ENCODE measurements around the gene SAMSN1. TPM values are rescaled to one million over a fixed set of nuclear protein-coding genes. Genes with fewer than 3 reads are reported as not detected.

SAMSN1 gene
- total RNA-seq, 2 experiments from 2014 or later: 2.8 TPM; not detected in 1

GRCh38 chr21:14526199-14526598 lies 19.9 kb downstream of the SAMSN1 start:
- Histone ChIP-seq H3K4me1 (ENCODE audit: insufficient read depth, low read length, poor library complexity, severe bottlenecking) (no peaks in the 10 kb centered on the region), H3K79me2 (ENCODE audit: insufficient read depth, low read depth, low read length) (no peaks in the 10 kb centered on the region), H3K27ac (ENCODE audit: low read depth, low read length, poor library complexity, severe bottlenecking) (no peak overlapping the region), H3K4me2 (ENCODE audit: low read length) (no peak overlapping the region), H3K4me3 (ENCODE audit: low read depth, low read length, poor library complexity, severe bottlenecking) (no peak overlapping the region), H4K20me1 (ENCODE audit: insufficient read depth, low read length) (no peaks in the 10 kb centered on the region), H3K9me3 (ENCODE audit: low read length) (no peaks in the 10 kb centered on the region), H3K9me2 (ENCODE audit: insufficient read depth, low read length) (no peaks in the 10 kb centered on the region), H3K36me3 (ENCODE audit: insufficient read depth, low read length) (no peaks in the 10 kb centered on the region), H2AFZ (ENCODE audit: low read length) (peak overlapping the region; percentile 71; the same call in 1 of the 2 replicates)
- no peak for DNase-seq (ENCODE audit: low spot score)
- intact Hi-C loops (cut with micrococcal nuclease; ENCODE audit: unreplicated experiment): loop anchor here (5.0 kb wide), 1 partner anchor 211 kb away; no protein-coding TSS in a partner anchor
- BruUV-seq (replicated peaks): no TSS peak
- CTCF ChIA-PET (ENCODE audit: unreplicated experiment): no interaction called here
- TF ChIP-seq CTCF (conservative IDR thresholded peaks at IDR 0.05; ENCODE audit: low read length): no peak
- no peak for TF ChIP-seq EZH2phosphoT487 (IDR thresholded peaks at IDR 0.05; ENCODE audit: borderline replicate concordance, low read depth, low read length)
- POLR2A ChIA-PET: interaction anchor here (0.6 to 5.4 kb wide), 6 partner anchors 7 to 155 kb away, joined by 3 to 35 read pairs (median 4); no protein-coding TSS in a partner anchor

GRCh38 chr21:14523234-14523633 lies 22.9 kb downstream of the SAMSN1 start:
- Histone ChIP-seq H3K9me2 (ENCODE audit: insufficient read depth, low read length) (no peaks in the 10 kb centered on the region), H3K4me3 (ENCODE audit: low read depth, low read length, poor library complexity, severe bottlenecking) (no peak overlapping the region), H3K79me2 (ENCODE audit: insufficient read depth, low read depth, low read length) (no peaks in the 10 kb centered on the region), H3K4me2 (ENCODE audit: low read length) (no peak overlapping the region), H3K27ac (ENCODE audit: low read depth, low read length, poor library complexity, severe bottlenecking) (no peak overlapping the region), H3K4me1 (ENCODE audit: insufficient read depth, low read length, poor library complexity, severe bottlenecking) (no peaks in the 10 kb centered on the region), H4K20me1 (ENCODE audit: insufficient read depth, low read length) (no peaks in the 10 kb centered on the region), H3K9me3 (ENCODE audit: low read length) (no peaks in the 10 kb centered on the region), H2AFZ (ENCODE audit: low read length) (no peak overlapping the region), H3K36me3 (ENCODE audit: insufficient read depth, low read length) (no peaks in the 10 kb centered on the region)
- POLR2A ChIA-PET: interaction anchor here (1.6 to 5.4 kb wide), 3 partner anchors 8 to 15 kb away, joined by 4 to 35 read pairs (median 6); no protein-coding TSS in a partner anchor
- intact Hi-C loops (cut with micrococcal nuclease; ENCODE audit: unreplicated experiment): no loop called here
- no peak for DNase-seq (ENCODE audit: low spot score)
- TF ChIP-seq CTCF (conservative IDR thresholded peaks at IDR 0.05; ENCODE audit: low read length) (no peak), EZH2phosphoT487 (IDR thresholded peaks at IDR 0.05; ENCODE audit: borderline replicate concordance, low read depth, low read length) (no peak)
- CTCF ChIA-PET (ENCODE audit: unreplicated experiment): no interaction called here
- BruUV-seq (replicated peaks): no TSS peak

- POLR2A ChIA-PET: interaction anchor here (2.1 kb wide), 1 partner anchor 9 kb away, joined by 6 read pairs; no protein-coding TSS in a partner anchor
- Histone ChIP-seq H2AFZ (ENCODE audit: low read length) (no peak overlapping the region), H3K9me2 (ENCODE audit: insufficient read depth, low read length) (no peaks in the 10 kb centered on the region), H3K36me3 (ENCODE audit: insufficient read depth, low read length) (no peaks in the 10 kb centered on the region), H3K27ac (ENCODE audit: low read depth, low read length, poor library complexity, severe bottlenecking) (no peak overlapping the region), H3K4me3 (ENCODE audit: low read depth, low read length, poor library complexity, severe bottlenecking) (no peak overlapping the region), H3K4me2 (ENCODE audit: low read length) (no peak overlapping the region), H3K9me3 (ENCODE audit: low read length) (no peaks in the 10 kb centered on the region), H3K79me2 (ENCODE audit: insufficient read depth, low read depth, low read length) (no peaks in the 10 kb centered on the region), H3K4me1 (ENCODE audit: insufficient read depth, low read length, poor library complexity, severe bottlenecking) (no peaks in the 10 kb centered on the region), H4K20me1 (ENCODE audit: insufficient read depth, low read length) (no peaks in the 10 kb centered on the region)
- intact Hi-C loops (cut with micrococcal nuclease; ENCODE audit: unreplicated experiment): no loop called here
- BruUV-seq (replicated peaks): no TSS peak
- no peak for DNase-seq (ENCODE audit: low spot score)
- TF ChIP-seq EZH2phosphoT487 (IDR thresholded peaks at IDR 0.05; ENCODE audit: borderline replicate concordance, low read depth, low read length) (no peak), CTCF (conservative IDR thresholded peaks at IDR 0.05; ENCODE audit: low read length) (no peak)
- CTCF ChIA-PET (ENCODE audit: unreplicated experiment): no interaction called here
Measured at GRCh38 chr21:14522736-14523135, 23.4 kb downstream of the SAMSN1 start.

Measured in OCI-LY7 (cell line).